ENCODE measurements around the gene CHEK1. TPM values are rescaled to one million over a fixed set of nuclear protein-coding genes. Genes with fewer than 3 reads are reported as not detected.

CHEK1 gene
- total RNA-seq, 1 experiment from 2014 or later = 33.2 TPM

GRCh38 chr11:125591649-125592304 is 33.2 kb upstream of the CHEK1 start:
- TF ChIP-seq, protein P1, sequence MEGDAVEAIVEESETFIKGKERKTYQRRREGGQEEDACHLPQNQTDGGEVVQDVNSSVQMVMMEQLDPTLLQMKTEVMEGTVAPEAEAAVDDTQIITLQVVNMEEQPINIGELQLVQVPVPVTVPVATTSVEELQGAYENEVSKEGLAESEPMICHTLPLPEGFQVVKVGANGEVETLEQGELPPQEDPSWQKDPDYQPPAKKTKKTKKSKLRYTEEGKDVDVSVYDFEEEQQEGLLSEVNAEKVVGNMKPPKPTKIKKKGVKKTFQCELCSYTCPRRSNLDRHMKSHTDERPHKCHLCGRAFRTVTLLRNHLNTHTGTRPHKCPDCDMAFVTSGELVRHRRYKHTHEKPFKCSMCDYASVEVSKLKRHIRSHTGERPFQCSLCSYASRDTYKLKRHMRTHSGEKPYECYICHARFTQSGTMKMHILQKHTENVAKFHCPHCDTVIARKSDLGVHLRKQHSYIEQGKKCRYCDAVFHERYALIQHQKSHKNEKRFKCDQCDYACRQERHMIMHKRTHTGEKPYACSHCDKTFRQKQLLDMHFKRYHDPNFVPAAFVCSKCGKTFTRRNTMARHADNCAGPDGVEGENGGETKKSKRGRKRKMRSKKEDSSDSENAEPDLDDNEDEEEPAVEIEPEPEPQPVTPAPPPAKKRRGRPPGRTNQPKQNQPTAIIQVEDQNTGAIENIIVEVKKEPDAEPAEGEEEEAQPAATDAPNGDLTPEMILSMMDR (IDR thresholded peaks at IDR 0.05; ENCODE audit: unreplicated experiment) = no peak
- Mint-ChIP-seq H3K27ac (ENCODE audit: unreplicated experiment) (peak overlapping the region; percentile 100), H3K27me3 (ENCODE audit: unreplicated experiment) (no peaks in the 10 kb centered on the region), H3K36me3 (ENCODE audit: insufficient read depth, unreplicated experiment) (peaks cover 38% of the 10 kb centered on the region), H3K4me1 (ENCODE audit: low read depth, unreplicated experiment) (peaks cover 19% of the 10 kb centered on the region), H3K9me3 (ENCODE audit: low read depth, unreplicated experiment) (no peaks in the 10 kb centered on the region), H3K4me3 (ENCODE audit: low read depth, unreplicated experiment) (peak overlapping the region; percentile 99)
- TSS peak; percentile 98 for BruUV-seq (replicated peaks)
- DNase-seq = peak; percentile 24
- intact Hi-C loops (cut with micrococcal nuclease; ENCODE audit: unreplicated experiment) = no loop called here
- CTCF ChIA-PET = interaction anchor here (1.0 kb wide), 2 partner anchors 33 to 35 kb away, joined by 3 to 4 read pairs; partner anchors contain the start of gene CHEK1

- CTCF ChIA-PET = interaction anchor here (1.0 kb wide), 2 partner anchors 33 to 34 kb away, joined by 3 to 4 read pairs; partner anchors contain the start of gene CHEK1
- intact Hi-C loops (cut with micrococcal nuclease; ENCODE audit: unreplicated experiment) = no loop called here
- no TSS peak for BruUV-seq (replicated peaks)
- Mint-ChIP-seq H3K27me3 (ENCODE audit: unreplicated experiment) (no peaks in the 10 kb centered on the region), H3K36me3 (ENCODE audit: insufficient read depth, unreplicated experiment) (peaks cover 45% of the 10 kb centered on the region), H3K4me1 (ENCODE audit: low read depth, unreplicated experiment) (peaks cover 19% of the 10 kb centered on the region), H3K4me3 (ENCODE audit: low read depth, unreplicated experiment) (peak within 1 kb of the TSS; percentile 99), H3K9me3 (ENCODE audit: low read depth, unreplicated experiment) (no peaks in the 10 kb centered on the region), H3K27ac (ENCODE audit: unreplicated experiment) (peak within 1 kb of the TSS; percentile 100)
- TF ChIP-seq, protein P1 (IDR thresholded peaks at IDR 0.05; ENCODE audit: unreplicated experiment) = no peak
- peak; percentile 94 for DNase-seq
Measured at GRCh38 chr11:125592305-125593113, 32.5 kb upstream of the CHEK1 start, which contains the start of gene STT3A. STT3A (plus strand) TSS chr11:125592852; CDS start chr11:125595916, 3,064 bp downstream.

GRCh38 chr11:125593114-125593820 is 31.7 kb upstream of the CHEK1 start:
- Mint-ChIP-seq H3K9me3 (ENCODE audit: low read depth, unreplicated experiment) (no peaks in the 10 kb centered on the region), H3K4me3 (ENCODE audit: low read depth, unreplicated experiment) (peak overlapping the region; percentile 99), H3K27me3 (ENCODE audit: unreplicated experiment) (no peaks in the 10 kb centered on the region), H3K27ac (ENCODE audit: unreplicated experiment) (peak overlapping the region; percentile 100), H3K36me3 (ENCODE audit: insufficient read depth, unreplicated experiment) (peaks cover 52% of the 10 kb centered on the region), H3K4me1 (ENCODE audit: low read depth, unreplicated experiment) (peaks cover 15% of the 10 kb centered on the region)
- DNase-seq = no peak
- no TSS peak for BruUV-seq (replicated peaks)
- intact Hi-C loops (cut with micrococcal nuclease; ENCODE audit: unreplicated experiment) = no loop called here
- TF ChIP-seq, protein P1 (IDR thresholded peaks at IDR 0.05; ENCODE audit: unreplicated experiment) = no peak
- CTCF ChIA-PET = interaction anchor here (1.0 kb wide), 2 partner anchors 32 to 33 kb away, joined by 3 to 4 read pairs; partner anchors contain the start of gene CHEK1

- CTCF ChIA-PET = no interaction called here
- intact Hi-C loops (cut with micrococcal nuclease; ENCODE audit: unreplicated experiment) = no loop called here
- Mint-ChIP-seq H3K27me3 (ENCODE audit: unreplicated experiment) (no peaks in the 10 kb centered on the region), H3K27ac (ENCODE audit: unreplicated experiment) (no peak overlapping the region), H3K9me3 (ENCODE audit: low read depth, unreplicated experiment) (no peaks in the 10 kb centered on the region), H3K4me3 (ENCODE audit: low read depth, unreplicated experiment) (no peak overlapping the region), H3K4me1 (ENCODE audit: low read depth, unreplicated experiment) (peaks cover 11% of the 10 kb centered on the region), H3K36me3 (ENCODE audit: insufficient read depth, unreplicated experiment) (peaks cover 52% of the 10 kb centered on the region)
- TF ChIP-seq, protein P1 (IDR thresholded peaks at IDR 0.05; ENCODE audit: unreplicated experiment) = no peak
- DNase-seq = no peak
- no TSS peak for BruUV-seq (replicated peaks)
Measured at GRCh38 chr11:125594958-125595357, 30.0 kb upstream of the CHEK1 start.

Data from Calu3 (cell line).